Spleen (tissue), 7 donors: Measurements from ENCODE around the gene CRYBG3.

Source experiments
- CTCF ChIP-seq, 11 experiments: fragments of 200-600 bp in 7 of 11; fragments of 450-650 bp in 4 of 11; sonication (generic) in 4 of 11; IDR thresholded peaks in 8 of 11; conservative IDR thresholded peaks in 3 of 11; 1 replicate in 7 of 11; 2 replicates in 4 of 11; pipeline versions ENCODE4 v1.4.0 to v1.8.0; 2016 to 2021; ENCODE audit warnings: antibody characterized with exemption in 11 of 11, inconsistent platforms in 4 of 11, mild to moderate bottlenecking in 1 of 11
- POLR2A ChIP-seq, 3 donors: fragments of 450-650 bp; IDR thresholded peaks; one replicate each; pipeline ENCODE4 v1.5.1; 2017; ENCODE audit warnings: antibody characterized with exemption in 3 of 3, mild to moderate bottlenecking in 1 of 3
- POLR2AphosphoS5 ChIP-seq, 3 donors: sonication (generic); formaldehyde crosslinking; IDR thresholded peaks; one replicate each; pipeline ENCODE4 v1.5.1; 2017; ENCODE audit warnings: antibody characterized with exemption in 3 of 3
- donor health status: DM: no; HTN: no; CAD: no; lungs with moderate emphysema.
- donor health status: DM: no; HTN: no; CAD: no.
- donor health status: DM: no; HTN: no; CAD: no.

- TF ChIP-seq POLR2A (IDR thresholded peaks at IDR 0.05) (no peak), CTCF (IDR thresholded peaks at IDR 0.05 in 8 of 11, conservative IDR thresholded peaks at IDR 0.05 in 3 of 11) (no peak), POLR2AphosphoS5 (IDR thresholded peaks at IDR 0.05) (no peak)
Observed at GRCh38 chr3:97939401-97939800, 117.6 kb downstream of the CRYBG3 start.
